ENCODE data around the gene RAB24.

GRCh38 chr5:177333420-177334154, 30.1 kb upstream of the RAB24 start:
- TF ChIP-seq ARNTL (CRISPR knock-in tag; IDR thresholded peaks at IDR 0.05; ENCODE audit: borderline replicate concordance, low read depth) (no peak), ISL1 (CRISPR knock-in tag; IDR thresholded peaks at IDR 0.05) (no peak), PATZ1 (CRISPR knock-in tag; IDR thresholded peaks at IDR 0.05; ENCODE audit: borderline replicate concordance) (no peak)

All from SK-N-SH treated with all-trans-retinoic acid at 6 μM for 48 hours (cell line).